Melanocyte of skin (primary cell): ENCODE measurements around the gene INO80D. TPM values are rescaled to one million over a fixed set of nuclear protein-coding genes. Genes with fewer than 3 reads are reported as not detected.

Source experiments
- small RNA-seq, 2 donors: library from RNA; depleted of rRNA; stranded (forward); fragments of <200 nt; gene quantifications; one replicate each; pipeline ENCODE3, GENCODE V24; 2012
- total RNA-seq, 2 donors: library from RNA; depleted of rRNA; stranded (reverse); fragments of >200 nt; gene quantifications; 2 replicates each; pipeline ENCODE4 v1.2.3, GENCODE V29; 2012

Gene INO80D, protein sequence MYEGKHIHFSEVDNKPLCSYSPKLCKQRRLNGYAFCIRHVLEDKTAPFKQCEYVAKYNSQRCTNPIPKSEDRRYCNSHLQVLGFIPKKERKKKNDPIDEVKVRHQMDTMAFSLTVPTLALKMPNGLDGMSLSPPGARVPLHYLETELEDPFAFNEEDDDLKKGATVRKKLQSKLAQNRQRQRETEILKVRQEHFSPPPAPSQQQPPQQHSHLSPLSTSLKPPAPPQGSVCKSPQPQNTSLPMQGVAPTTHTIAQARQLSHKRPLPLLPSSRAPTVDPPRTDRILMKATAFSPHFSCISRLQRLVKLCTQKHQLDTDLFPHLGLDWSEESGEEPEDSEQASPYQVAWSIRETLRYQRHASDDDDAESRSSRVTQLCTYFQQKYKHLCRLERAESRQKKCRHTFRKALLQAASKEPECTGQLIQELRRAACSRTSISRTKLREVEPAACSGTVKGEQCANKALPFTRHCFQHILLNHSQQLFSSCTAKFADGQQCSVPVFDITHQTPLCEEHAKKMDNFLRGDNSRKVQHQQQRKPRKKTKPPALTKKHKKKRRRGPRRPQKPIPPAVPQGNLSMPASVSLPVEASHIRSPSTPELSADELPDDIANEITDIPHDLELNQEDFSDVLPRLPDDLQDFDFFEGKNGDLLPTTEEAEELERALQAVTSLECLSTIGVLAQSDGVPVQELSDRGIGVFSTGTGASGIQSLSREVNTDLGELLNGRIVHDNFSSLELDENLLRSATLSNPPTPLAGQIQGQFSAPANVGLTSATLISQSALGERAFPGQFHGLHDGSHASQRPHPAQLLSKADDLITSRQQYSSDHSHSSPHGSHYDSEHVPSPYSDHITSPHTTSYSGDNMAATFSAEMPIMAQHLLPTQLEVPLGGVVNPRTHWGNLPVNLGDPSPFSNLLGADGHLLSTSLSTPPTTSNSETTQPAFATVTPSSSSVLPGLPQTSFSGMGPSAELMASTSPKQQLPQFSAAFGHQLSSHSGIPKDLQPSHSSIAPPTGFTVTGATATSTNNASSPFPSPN
- total RNA-seq: 10 to 100 TPM; 10.3 to 11.7 TPM

DNA sequence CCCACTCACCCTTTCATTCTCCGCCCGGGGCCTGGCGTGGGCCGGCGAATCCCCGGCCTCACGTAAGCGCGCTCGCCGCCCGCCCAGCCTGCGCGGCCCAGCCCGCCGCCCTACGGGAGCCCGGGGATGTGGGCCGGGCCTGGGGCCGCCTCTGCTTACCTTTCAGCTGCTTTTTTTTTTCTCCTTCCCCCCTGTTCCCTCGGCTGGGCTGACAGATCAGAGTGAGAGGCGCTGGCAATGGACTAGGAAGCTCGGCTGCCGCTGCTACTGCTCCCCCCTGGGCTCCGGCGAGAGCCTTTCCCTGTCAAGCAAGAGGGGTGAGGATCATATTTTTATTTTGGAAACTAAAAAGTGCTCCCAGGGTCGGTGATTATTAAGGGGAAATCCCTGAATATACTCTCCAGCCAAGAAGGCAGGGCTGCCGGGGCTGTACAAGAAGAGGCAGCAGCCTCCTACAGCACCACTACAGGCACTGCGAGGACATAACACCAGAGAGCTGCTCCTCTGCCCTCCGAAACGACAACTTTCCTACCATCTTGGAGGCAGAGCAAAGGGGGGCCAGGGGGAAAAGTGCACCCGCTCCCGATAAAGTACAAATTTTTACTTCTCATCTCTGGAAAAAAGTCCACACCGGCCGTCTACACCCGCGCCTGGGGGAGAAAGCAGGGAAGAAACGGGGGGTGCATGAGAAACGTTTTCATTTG, at the start of gene INO80D:
Gene INO80D, minus strand, starts transcription at position 433 of the 704 bp plus-strand sequence. CDS start 23,158 bp downstream, outside the sequence.

Small RNA genes within 50 kb of the gene (small RNA-seq; reads per million reads assigned to genes)
- gene RF00006 (0 reads per million in 2 donors), gene RF00019 (0 reads per million in 2 donors)

Other genes with a start within 250 kb of the INO80D start
- 100 to 1,000 TPM; 123 to 136 TPM for gene NDUFS1, start 73.3 kb upstream of the INO80D start, total RNA-seq
- gene EEF1B2, start 73.7 kb upstream of the INO80D start, total RNA-seq: 100 to 1,000 TPM; 205 to 304 TPM
- gene ZDBF2, start 188.5 kb upstream of the INO80D start, total RNA-seq: 1 to 10 TPM; 3.0 to 5.2 TPM